Fibroblast of mammary gland (primary cell): Measurements from ENCODE around the gene CT55.
"Not testable (repeated sequence)": the region's sequence is repeated elsewhere in the genome, so short reads cannot be mapped to it uniquely, and the experiment has no call there.

Source experiments
- DNase-seq: peaks from one replicate; pipeline ENCODE4 v3.0.0-alpha.2; 2010; ENCODE audit warnings: low read depth
- H3K4me3 ChIP-seq: 2 replicates; pipeline ENCODE4 v1.5.1; 2011; ENCODE audit warnings: low read depth, mild to moderate bottlenecking, low read length, moderate library complexity; ENCODE audit not compliant: control insufficient read depth
- CTCF ChIP-seq: conservative IDR thresholded peaks from 2 replicates; pipeline ENCODE4 v1.5.1; 2011; ENCODE audit warnings: low read depth, low read length, inconsistent platforms; ENCODE audit not compliant: control insufficient read depth, insufficient read depth

The CT55 gene

GRCh38 chrX:135191838-135192237 is 20.6 kb upstream of the CT55 start:
- H3K4me3 ChIP-seq = no peak overlapping the region
- no peak for DNase-seq
- TF ChIP-seq CTCF = no peak

GRCh38 chrX:135185795-135186443 is 14.7 kb upstream of the CT55 start:
- H3K4me3 ChIP-seq = no peak overlapping the region
- peak; percentile 57 for DNase-seq

GRCh38 chrX:135178636-135179035 is 7.4 kb upstream of the CT55 start:
- TF ChIP-seq CTCF = no peak
- H3K4me3 ChIP-seq = no peak overlapping the region
- DNase-seq = no peak

More at GRCh38 chrX:135185795-135186443, 14.7 kb upstream of the CT55 start:
- TF ChIP-seq CTCF = peak; percentile 52

- TF ChIP-seq CTCF = no peak
- H3K4me3 ChIP-seq = no peak overlapping the region
- DNase-seq = no peak
Measured at GRCh38 chrX:135170468-135170867, 730 bp downstream of the CT55 start.

GRCh38 chrX:135169534-135169933 is 1.7 kb downstream of the CT55 start:
- not testable (repeated sequence) for DNase-seq, H3K4me3 ChIP-seq

GRCh38 chrX:135168486-135168885 is 2.7 kb downstream of the CT55 start:
- DNase-seq = no peak
- no peak for TF ChIP-seq CTCF
- H3K4me3 ChIP-seq = no peak overlapping the region

- not testable (repeated sequence) for H3K4me3 ChIP-seq, DNase-seq
Measured at GRCh38 chrX:135154688-135155087, 16.5 kb downstream of the CT55 start.

GRCh38 chrX:135126145-135126544 is 45.1 kb downstream of the CT55 start:
- H3K4me3 ChIP-seq, DNase-seq: not testable (repeated sequence)

- not testable (repeated sequence) for DNase-seq, H3K4me3 ChIP-seq
Measured at GRCh38 chrX:135120056-135120576, 51.1 kb downstream of the CT55 start, which contains the start of gene ETDB. TSS of gene ETDB (minus strand) at chrX:135120526. CDS start at chrX:135119261, 1,265 bp downstream.

GRCh38 chrX:135116064-135116463 is 55.1 kb downstream of the CT55 start:
- not testable (repeated sequence) for DNase-seq, H3K4me3 ChIP-seq
